K562 (cell line): ENCODE data around the gene EAF1. TPM values are rescaled to one million over a fixed set of nuclear protein-coding genes. Genes with fewer than 3 reads are reported as not detected.

ENCODE experiments used
- ATAC-seq: fragments of 200-7000 bp; cut with Tn5 transposase; 3 replicates; pipeline ENCODE4 v1.9.1; 2020; ENCODE audit warnings: moderate library complexity
- BruUV-seq: library from RNA; stranded (reverse); fragments of 400-500 nt; replicated peaks from 2 replicates; lab custom pipeline; 2021; lab: Mats Ljungman, UMichigan
- CTCF ChIA-PET: fragments of 300-600 bp; formaldehyde crosslinking; extraction: SDS; loops from one replicate; lab custom pipeline; 2021; ENCODE audit warnings: low intra/inter-chr PET ratio; lab: Yijun Ruan, JAX
- POLR2A ChIA-PET: fragments of 300-600, 350-650 bp; sonication (Branson Sonifier 250); formaldehyde crosslinking; extraction: SDS; loops from one replicate; lab custom pipeline; 2021; ENCODE audit warnings: antibody characterized with exemption, inconsistent platforms; lab: Yijun Ruan, JAX
- DNase-seq, 4 experiments: peaks; one replicate each; pipeline versions ENCODE4 v3.0.0 to v3.0.0-alpha.2; 2011 to 2018; ENCODE audit warnings: low spot score in 3 of 4, mixed read lengths in 3 of 4; ENCODE audit errors: extremely low read depth in 1 of 4
- FAIRE-seq: peaks from 2 replicates; lab custom pipeline; 2011; peaks lifted over from hg19 to GRCh38; lab: Jason Lieb, UNC
- H2AFZ ChIP-seq: 2 replicates; pipeline ENCODE4 v1.6.0; 2011; ENCODE audit warnings: low read depth, low read length, control low read depth, inconsistent platforms
- H3K27ac ChIP-seq: fragments of 200-600 bp; 3 replicates; pipeline ENCODE4 v1.8.0; 2011; ENCODE audit warnings: low read depth, mild to moderate bottlenecking, control low read depth, inconsistent platforms, low read length, moderate library complexity, mixed read lengths; ENCODE audit errors: extremely low read depth
- H3K27me3 ChIP-seq, 2 experiments: fragments of 300-600 bp in 1 of 2; 2 replicates in 1 of 2; 3 replicates in 1 of 2; pipeline versions ENCODE4 v1.6.0 to v1.8.0; 2011; ENCODE audit warnings: inconsistent platforms in 2 of 2, low read length in 2 of 2, mild to moderate bottlenecking in 1 of 2, mixed read lengths in 1 of 2, moderate library complexity in 1 of 2; ENCODE audit not compliant: control insufficient read depth in 2 of 2, insufficient read depth in 2 of 2
- H3K36me3 ChIP-seq: fragments of 300-600 bp; 3 replicates; pipeline ENCODE4 v1.8.0; 2011; ENCODE audit warnings: mild to moderate bottlenecking, low read length, inconsistent platforms; ENCODE audit not compliant: control insufficient read depth, insufficient read depth
- H3K4me1 ChIP-seq, 2 experiments: fragments of 200-600 bp in 1 of 2; replicated peaks in 1 of 2; 2 replicates in 1 of 2; 3 replicates in 1 of 2; pipeline versions ENCODE4 v1.5.1 to v1.8.0; 2011; ENCODE audit warnings: inconsistent platforms in 2 of 2, low read length in 2 of 2, mild to moderate bottlenecking in 1 of 2, mixed read lengths in 1 of 2, moderate library complexity in 1 of 2; ENCODE audit not compliant: control insufficient read depth in 2 of 2, insufficient read depth in 2 of 2
- H3K4me2 ChIP-seq: 2 replicates; pipeline ENCODE4 v1.6.1; 2011; ENCODE audit warnings: low read length, control low read depth, inconsistent platforms, mixed read lengths; ENCODE audit not compliant: insufficient read depth
- H3K4me3 ChIP-seq: fragments of 200-600 bp; sonication (generic), shearing (Covaris generic); 2 replicates; pipeline ENCODE4 v1.5.1; 2016; ENCODE audit warnings: control low read depth, inconsistent platforms
- H3K79me2 ChIP-seq: fragments of 200-600 bp; 3 replicates; pipeline ENCODE4 v1.8.0; 2011; ENCODE audit warnings: low read length, inconsistent platforms; ENCODE audit not compliant: control insufficient read depth, insufficient read depth
- H3K9ac ChIP-seq, 2 experiments: 2 replicates each; pipeline versions ENCODE4 v1.6.0 to v1.6.1; 2011; ENCODE audit warnings: low read depth in 2 of 2, low read length in 2 of 2, control low read depth in 1 of 2, inconsistent platforms in 1 of 2, mild to moderate bottlenecking in 1 of 2, mixed read lengths in 1 of 2; ENCODE audit not compliant: insufficient read depth in 1 of 2
- H3K9me1 ChIP-seq: one replicate; pipeline ENCODE4 v1.6.0; 2011; ENCODE audit warnings: inconsistent platforms, mild to moderate bottlenecking, low read length, moderate library complexity; ENCODE audit not compliant: control insufficient read depth, insufficient read depth
- H3K9me3 ChIP-seq: replicated peaks from 2 replicates; pipeline ENCODE4 v1.5.1; 2011; ENCODE audit warnings: low read depth, low read length, inconsistent platforms; ENCODE audit not compliant: control insufficient read depth, insufficient read depth
- H4K20me1 ChIP-seq: replicated peaks from 2 replicates; pipeline ENCODE4 v1.6.1; 2011; ENCODE audit warnings: low read length, inconsistent platforms, mixed read lengths; ENCODE audit not compliant: control insufficient read depth, insufficient read depth
- BCOR ChIP-seq: fragments of 450-650 bp; IDR thresholded peaks from 2 replicates; pipeline ENCODE4 v1.6.1; 2016
- CAMTA2 ChIP-seq: fragments of 250-450 bp; sonication (Bioruptor Pico); conservative IDR thresholded peaks from 2 replicates; pipeline ENCODE4 v1.5.1; 2022
- CUX1 ChIP-seq: fragments of 200-800 bp; sonication (Bioruptor generic); IDR thresholded peaks from 2 replicates; pipeline ENCODE4 v1.6.1; 2016; ENCODE audit warnings: missing genetic modification characterization, missing compliant biosample characterization
- GATA2 ChIP-seq: sonication (generic); formaldehyde crosslinking; IDR thresholded peaks from 2 replicates; pipeline ENCODE4 v1.4.0; 2020; ENCODE audit warnings: mild to moderate bottlenecking, missing genetic modification reagents
- KLF13 ChIP-seq: fragments of 450-650 bp; IDR thresholded peaks from 2 replicates; pipeline ENCODE4 v1.6.1; 2016; ENCODE audit warnings: missing genetic modification characterization, low read depth, mild to moderate bottlenecking, missing compliant biosample characterization, moderate library complexity, borderline replicate concordance
- LARP7 ChIP-seq: fragments of 450-650 bp; IDR thresholded peaks from 2 replicates; pipeline ENCODE4 v1.6.1; 2016
- SMAD3 ChIP-seq: fragments of 450-650 bp; formaldehyde crosslinking; conservative IDR thresholded peaks from 2 replicates; pipeline ENCODE4 v1.4.0; 2020; ENCODE audit warnings: mild to moderate bottlenecking
- TAF15 ChIP-seq: fragments of 200-400 bp; formaldehyde crosslinking; IDR thresholded peaks from 2 replicates; pipeline ENCODE4 v1.6.1; 2017; ENCODE audit warnings: mild to moderate bottlenecking, low read depth, low read length, moderate library complexity
- THAP7 ChIP-seq: fragments of 250-450 bp; sonication (Bioruptor Pico); IDR thresholded peaks from 2 replicates; pipeline ENCODE4 v1.5.0; 2021
- TSHZ1 ChIP-seq: fragments of 250-450 bp; sonication (Bioruptor Pico); IDR thresholded peaks from 2 replicates; pipeline ENCODE4 v1.4.0; 2020; ENCODE audit warnings: mild to moderate bottlenecking, moderate library complexity
- ZNF449 ChIP-seq: fragments of 250-450 bp; sonication (Bioruptor Pico); IDR thresholded peaks from 2 replicates; pipeline ENCODE4 v1.8.0; 2022; ENCODE audit warnings: moderate library complexity, mild to moderate bottlenecking, inconsistent platforms
- ZNF584 ChIP-seq: fragments of 200-800 bp; sonication (Bioruptor generic); IDR thresholded peaks from 2 replicates; pipeline ENCODE4 v1.6.1; 2016; ENCODE audit warnings: low read depth, mild to moderate bottlenecking, missing genetic modification characterization, missing compliant biosample characterization
- WGBS: fragments of 100-300 bp; shearing (Covaris generic); methylation state at CpG from one replicate; pipeline ENCODE4 v1.1.6; 2016; ENCODE audit warnings: low coverage, mixed read lengths; ENCODE audit not compliant: insufficient coverage; ENCODE audit errors: missing lambda C conversion rate; 5-methylcytosine and 5-hydroxymethylcytosine counted together
- in situ Hi-C: fragments of 300-500 bp; cut with MboI; formaldehyde crosslinking; loops from 4 replicates; pipeline ENCODE4 v1.15.0; 2018; ENCODE audit warnings: inconsistent platforms, mixed read lengths
- intact Hi-C: fragments of 100-400 bp; cut with micrococcal nuclease; formaldehyde crosslinking; loops from 2 replicates; pipeline ENCODE4 v1.14.2; 2022
- polyA plus RNA-seq, 8 experiments: library from polyadenylated mRNA; depleted of rRNA in 4 of 8; stranded (reverse) in 5 of 8; unstranded in 3 of 8; fragments of >200 nt; fragmentation: Nextera tagmentation in 2 of 8; fragmentation: Illumina TruSeq in 1 of 8; extraction: Ambion mirVana in 2 of 8; extraction: Trizol in 1 of 8; gene quantifications; 2 replicates each; pipeline versions ENCODE4 v1.2.1 to v1.2.3, GENCODE V29; 2011 to 2014; ENCODE audit warnings: inconsistent platforms in 1 of 8, missing spikeins in 1 of 8
- total RNA-seq, 7 experiments: library from RNA; depleted of rRNA in 6 of 7; stranded (reverse); fragments of >200 nt in 6 of 7; fragmentation: Illumina TruSeq in 2 of 7; extraction: Trizol in 2 of 7; gene quantifications; 2 replicates each; pipeline versions ENCODE4 v1.2.1 to v1.2.3, GENCODE V29; 2011 to 2021; ENCODE audit warnings: low replicate concordance in 1 of 7

EAF1 gene
- total and polyA plus RNA-seq, 9 of the 15 experiments (the other 6 are each of a cell fraction or from before 2014, with no cell fraction given) = 7.0 to 26.8 (median 20.4) TPM

GRCh38 chr3:15452156-15452555 lies 24.8 kb downstream of the EAF1 start:
- no peak for FAIRE-seq
- WGBS = 36% methylated on average over 9 of the region's 9 CpGs
- Histone ChIP-seq H2AFZ (no peak overlapping the region), H3K4me1 (0 out of 5 replicates have a peak, but pooled peaks cover 0 to 3% of the 10 kb centered on the region in 2 experiments), H3K4me2 (no peak overlapping the region), H3K9me3 (no peaks in the 10 kb centered on the region), H3K36me3 (no peaks in the 10 kb centered on the region), H3K4me3 (no peak overlapping the region), H3K9ac (no peak overlapping the region), H3K79me2 (no peaks in the 10 kb centered on the region), H3K9me1 (no peaks in the 10 kb centered on the region), H3K27ac (no peak overlapping the region), H4K20me1 (no peaks in the 10 kb centered on the region), H3K27me3 (peaks cover 0 to 10% of the 10 kb centered on the region in 2 experiments; a peak in 1 of 5 replicates)
- intact Hi-C loops (no loop called here), in situ Hi-C loops (no loop called here)
- peak; percentile 43 for ATAC-seq
- POLR2A ChIA-PET = interaction anchor here (0.6 to 2.3 kb wide), 3 partner anchors 8 to 14 kb away, joined by 3 to 6 read pairs (median 3); no protein-coding TSS in a partner anchor
- no peak for DNase-seq
- CTCF ChIA-PET = interaction anchor here (0.5 kb wide), 1 partner anchor 15 kb away, joined by 4 read pairs; no protein-coding TSS in a partner anchor
- BruUV-seq = no TSS peak
- TF ChIP-seq CUX1 (CRISPR knock-in tag) (no peak), BCOR (no peak), TAF15 (no peak), CAMTA2 (CRISPR knock-in tag) (no peak), KLF13 (tag) (no peak), TSHZ1 (CRISPR knock-in tag) (no peak), ZNF449 (CRISPR knock-in tag) (no peak), SMAD3 (CRISPR knock-in tag) (no peak), LARP7 (no peak), GATA2 (no peak), THAP7 (CRISPR knock-in tag) (no peak), ZNF584 (no peak)
